AG09319 (cell line): ENCODE measurements around the gene KRTAP10-3.
"Not testable (repeated sequence)": the region's sequence is repeated elsewhere in the genome, so short reads cannot be mapped to it uniquely, and the experiment has no call there.

Experiments
- DNase-seq: peaks from one replicate; pipeline ENCODE4 v3.0.0-alpha.2; 2010; ENCODE audit warnings: low read depth; ENCODE audit errors: extremely low read depth
- TF ChIP-seq, protein P1 (sequence below): IDR thresholded peaks from 2 replicates; pipeline ENCODE4 v1.5.1; 2011; ENCODE audit warnings: low read depth, mild to moderate bottlenecking, inconsistent platforms, low read length, moderate library complexity

Gene KRTAP10-3

DNA sequence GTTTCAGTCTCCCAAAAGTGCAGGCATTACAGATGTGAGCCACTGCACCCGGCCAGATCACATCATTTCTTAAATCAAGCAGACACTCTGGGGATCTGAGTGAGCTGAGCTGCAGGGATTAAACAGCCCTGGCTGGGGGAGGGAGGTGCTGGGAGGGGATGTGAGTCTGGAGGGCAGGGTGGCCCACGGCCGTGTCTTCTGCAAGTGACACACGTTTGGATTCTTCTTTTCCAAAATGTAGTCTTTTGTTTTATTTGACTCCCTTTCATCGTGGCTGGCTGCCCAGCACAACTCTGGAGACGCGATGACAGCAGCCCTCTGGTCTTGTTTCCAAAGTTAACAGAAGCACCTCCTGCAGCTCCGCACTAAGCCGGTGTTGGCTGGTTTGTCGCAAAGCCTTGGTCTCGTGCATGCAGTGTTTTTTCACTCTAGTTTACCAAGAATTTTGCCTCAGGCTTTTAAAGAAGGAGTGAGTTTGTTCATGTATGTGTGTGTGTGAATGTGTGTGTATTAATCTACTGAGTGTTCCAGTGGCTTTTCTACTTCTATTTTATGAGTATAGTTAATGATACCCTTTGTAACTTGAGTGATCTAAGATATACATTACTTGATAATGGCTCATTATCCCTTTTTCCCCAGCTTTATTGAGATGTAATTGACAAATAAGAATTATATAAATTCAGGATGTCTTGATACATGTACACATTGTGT is 24.6 kb upstream of the KRTAP10-3 start:
- no peak for DNase-seq
- TF ChIP-seq, protein P1, sequence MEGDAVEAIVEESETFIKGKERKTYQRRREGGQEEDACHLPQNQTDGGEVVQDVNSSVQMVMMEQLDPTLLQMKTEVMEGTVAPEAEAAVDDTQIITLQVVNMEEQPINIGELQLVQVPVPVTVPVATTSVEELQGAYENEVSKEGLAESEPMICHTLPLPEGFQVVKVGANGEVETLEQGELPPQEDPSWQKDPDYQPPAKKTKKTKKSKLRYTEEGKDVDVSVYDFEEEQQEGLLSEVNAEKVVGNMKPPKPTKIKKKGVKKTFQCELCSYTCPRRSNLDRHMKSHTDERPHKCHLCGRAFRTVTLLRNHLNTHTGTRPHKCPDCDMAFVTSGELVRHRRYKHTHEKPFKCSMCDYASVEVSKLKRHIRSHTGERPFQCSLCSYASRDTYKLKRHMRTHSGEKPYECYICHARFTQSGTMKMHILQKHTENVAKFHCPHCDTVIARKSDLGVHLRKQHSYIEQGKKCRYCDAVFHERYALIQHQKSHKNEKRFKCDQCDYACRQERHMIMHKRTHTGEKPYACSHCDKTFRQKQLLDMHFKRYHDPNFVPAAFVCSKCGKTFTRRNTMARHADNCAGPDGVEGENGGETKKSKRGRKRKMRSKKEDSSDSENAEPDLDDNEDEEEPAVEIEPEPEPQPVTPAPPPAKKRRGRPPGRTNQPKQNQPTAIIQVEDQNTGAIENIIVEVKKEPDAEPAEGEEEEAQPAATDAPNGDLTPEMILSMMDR: no peak

DNA sequence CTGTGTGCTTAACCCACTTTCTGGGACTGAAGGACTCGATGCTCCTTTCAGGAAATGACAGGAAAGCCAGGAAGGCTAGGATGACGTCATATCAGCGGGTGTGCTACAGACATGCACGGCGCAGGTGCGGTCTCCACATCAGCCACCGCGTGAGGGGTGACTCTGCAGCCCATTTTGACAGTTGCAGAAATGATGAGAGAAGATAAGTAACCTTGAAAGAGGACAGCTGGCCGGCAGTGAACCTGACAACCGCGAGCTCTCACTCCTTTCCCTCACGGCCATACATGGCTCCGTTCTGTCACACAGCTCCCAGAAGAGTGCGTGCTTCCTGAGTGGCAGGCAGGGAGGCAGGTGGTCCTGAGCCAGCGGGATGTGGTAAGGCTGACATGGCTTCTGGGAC is 23.5 kb upstream of the KRTAP10-3 start:
- no peak for DNase-seq
- TF ChIP-seq, protein P1: no peak

DNA sequence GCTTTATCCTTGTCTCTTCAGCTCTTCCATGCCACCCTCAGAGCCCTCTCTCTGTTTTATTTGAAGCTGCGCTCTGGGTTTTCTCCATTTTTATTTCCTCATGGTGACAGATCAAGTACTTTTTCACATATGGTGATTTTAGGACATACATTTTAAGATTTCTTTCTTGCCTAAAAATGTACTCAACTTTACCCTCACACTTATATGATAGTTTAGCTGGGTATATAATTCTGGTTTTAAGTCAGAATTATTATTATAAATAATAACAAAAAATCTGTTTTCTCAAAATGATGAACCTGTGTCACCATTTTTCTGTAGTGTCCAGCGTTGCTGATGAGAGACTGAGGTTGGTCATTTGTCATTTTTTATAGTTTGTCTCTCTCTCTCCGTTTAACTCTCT is 22.6 kb upstream of the KRTAP10-3 start:
- TF ChIP-seq, protein P1: no peak
- no peak for DNase-seq

DNA sequence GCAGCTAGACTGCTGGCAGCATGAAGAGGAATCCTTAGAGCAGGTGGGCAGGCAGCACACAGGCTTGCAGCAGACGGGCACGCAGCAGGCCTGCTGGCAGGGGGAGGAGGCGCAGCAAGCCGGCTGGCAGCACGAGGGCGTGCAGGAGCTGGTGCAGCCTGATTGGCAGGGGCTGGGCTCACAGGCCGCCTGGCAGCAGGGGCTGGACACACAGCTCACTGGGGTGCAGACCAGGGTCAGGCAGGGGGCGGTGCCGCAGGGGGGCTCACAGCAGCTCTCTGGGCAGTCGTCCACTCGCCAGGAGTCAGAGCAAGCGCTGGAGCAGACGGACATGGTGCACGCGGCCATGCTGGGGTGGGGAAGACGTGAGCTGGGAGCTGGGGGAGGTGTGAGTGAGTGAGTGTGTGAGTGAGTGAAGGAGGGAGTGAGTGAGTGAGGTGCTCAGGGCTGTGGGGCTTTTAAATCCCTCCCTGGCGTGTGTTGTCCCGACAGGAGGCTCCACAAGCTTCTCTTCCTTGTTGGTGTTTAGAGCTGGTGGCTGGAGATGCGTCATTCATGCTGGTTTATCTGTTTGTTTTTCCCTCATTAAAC is 21.7 kb upstream of the KRTAP10-3 start, which contains the start of gene KRTAP10-5:
TSS of gene KRTAP10-5 (minus strand) at position 374 of the 591 bp plus-strand sequence. CDS start at position 348, 26 bp downstream.
- DNase-seq: not testable (repeated sequence)

DNA sequence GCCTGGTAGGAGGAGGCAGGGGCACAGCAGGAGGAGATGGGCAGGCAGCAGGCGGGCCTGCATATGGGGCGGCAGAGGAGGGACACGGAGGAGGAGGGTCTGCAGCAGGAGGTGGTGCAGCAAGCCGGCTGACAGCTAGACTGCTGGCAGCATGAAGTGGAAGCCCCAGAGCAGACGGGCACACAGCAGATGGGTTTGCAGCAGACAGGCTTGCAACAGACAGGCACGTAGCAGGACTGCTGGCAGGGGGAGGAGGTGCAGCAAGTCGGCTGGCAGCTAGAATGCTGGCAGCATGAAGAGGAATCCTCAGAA is 21.2 kb upstream of the KRTAP10-3 start:
- TF ChIP-seq, protein P1: no peak
- no peak for DNase-seq

DNA sequence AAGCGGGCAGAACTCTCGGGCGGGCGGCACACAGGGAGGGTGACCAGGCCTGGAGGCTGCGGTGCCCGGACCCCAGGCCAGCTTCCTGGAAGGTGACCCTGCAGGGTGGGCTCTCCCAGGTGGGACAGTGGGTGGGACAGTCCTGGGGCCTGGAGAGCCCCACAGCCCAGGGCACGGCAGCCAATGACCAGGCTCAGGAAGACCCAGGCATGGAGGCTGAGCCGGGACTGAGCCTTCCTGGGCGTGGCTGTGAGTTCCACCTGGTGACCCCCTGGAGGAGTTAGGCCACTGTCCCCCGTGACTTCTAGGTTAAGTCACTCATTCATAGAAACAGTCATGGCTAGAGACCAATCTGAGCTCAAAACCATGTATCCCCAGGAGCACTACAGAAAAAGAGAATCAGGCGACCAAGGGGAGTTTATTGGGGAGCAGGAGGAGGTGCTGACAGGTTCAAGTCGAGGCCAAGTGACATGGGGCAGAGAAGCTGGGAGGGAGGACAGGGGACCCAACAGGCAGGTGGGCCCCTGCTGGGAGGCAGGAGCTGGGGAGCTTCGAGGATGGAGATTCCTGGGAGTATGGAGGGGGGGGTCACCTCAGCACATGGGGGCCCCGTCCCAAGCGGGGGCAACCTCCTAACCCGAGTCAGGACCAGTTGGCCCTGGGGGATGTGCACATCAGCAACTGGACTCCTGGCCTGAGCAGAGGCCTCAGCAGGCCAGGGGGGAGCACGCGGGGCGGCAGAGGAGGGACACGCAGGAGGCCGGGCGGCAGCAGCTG is 20.6 kb upstream of the KRTAP10-3 start:
- no peak for DNase-seq
- TF ChIP-seq, protein P1: no peak

DNA sequence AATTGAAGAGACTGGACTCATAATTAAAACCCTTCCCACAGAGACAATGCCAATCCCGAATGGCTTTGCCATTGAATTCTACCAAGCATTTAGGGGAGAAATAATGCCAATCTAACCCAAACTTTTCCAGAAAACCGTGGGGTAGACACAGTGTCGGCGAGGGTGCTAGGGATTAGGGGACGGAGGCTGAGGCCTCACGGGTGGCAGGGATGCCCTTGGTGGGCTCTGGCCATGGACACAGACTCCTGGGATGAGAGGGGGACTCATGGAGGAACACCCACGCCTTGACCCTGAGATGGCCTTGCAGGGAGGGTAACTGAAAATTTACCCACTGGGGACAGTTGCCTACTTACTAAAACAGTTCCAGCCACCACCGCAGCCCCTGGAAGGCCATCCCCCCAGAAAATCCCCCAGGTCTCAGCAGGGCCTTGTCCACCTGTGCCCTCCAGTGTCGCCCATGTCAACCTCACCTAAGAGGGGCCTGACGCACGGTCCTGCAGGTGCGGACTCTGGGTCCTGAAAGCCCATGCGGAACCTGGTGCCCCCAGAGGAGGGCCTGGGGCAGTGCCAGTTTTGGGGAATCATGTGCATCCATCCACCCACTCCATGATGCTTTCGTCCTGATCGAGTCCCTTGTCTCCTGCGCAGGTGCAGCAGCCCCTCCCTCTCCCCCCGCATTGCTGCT is 19.9 kb upstream of the KRTAP10-3 start:
- DNase-seq: no peak
- TF ChIP-seq, protein P1: no peak
